Activated T-helper 1 cell treated with anti-CD3 and anti-CD28 coated beads, Interleukin-2, amount 50 U/mL, for 16 hours (primary cell): ENCODE measurements around the gene ATG9B.

Experiments
- DNase-seq, 2 donors: peaks; one replicate each; pipeline ENCODE4 v3.0.0-alpha.2; 2020; ENCODE audit warnings: low read depth in 1 of 2, low spot score in 1 of 2

Gene ATG9B

GRCh38 chr7:151024435-151025056, at the start of gene ATG9B:
Gene ATG9B, minus strand, starts transcription at chr7:151024494. Its CDS starts 71 bp downstream, at chr7:151024423.
- no peak for DNase-seq

- no peak for DNase-seq
Measured at GRCh38 chr7:151073990-151074389, 49.7 kb upstream of the ATG9B start.

GRCh38 chr7:151071032-151071866, 47.0 kb upstream of the ATG9B start:
- no peak for DNase-seq

GRCh38 chr7:151070574-151070960, 46.3 kb upstream of the ATG9B start:
- DNase-seq: no peak

- DNase-seq: no peak
Measured at GRCh38 chr7:151069841-151070573, 45.7 kb upstream of the ATG9B start.

GRCh38 chr7:151068069-151068773, 43.9 kb upstream of the ATG9B start:
- no peak for DNase-seq

- no peak for DNase-seq
Measured at GRCh38 chr7:151066273-151066974, 42.1 kb upstream of the ATG9B start.

GRCh38 chr7:151065516-151065915, 41.2 kb upstream of the ATG9B start:
- DNase-seq: no peak

- no peak for DNase-seq
Measured at GRCh38 chr7:151064993-151065392, 40.7 kb upstream of the ATG9B start.

GRCh38 chr7:151064454-151064853, 40.2 kb upstream of the ATG9B start:
- DNase-seq: no peak

- no peak for DNase-seq
Measured at GRCh38 chr7:151063212-151063561, 38.9 kb upstream of the ATG9B start.

- DNase-seq: no peak
Measured at GRCh38 chr7:151062399-151063211, 38.3 kb upstream of the ATG9B start.

- no peak for DNase-seq
Measured at GRCh38 chr7:151062111-151062398, 37.8 kb upstream of the ATG9B start.

GRCh38 chr7:151061213-151062110, 37.2 kb upstream of the ATG9B start:
- DNase-seq: no peak

GRCh38 chr7:151060416-151061212, 36.3 kb upstream of the ATG9B start:
- no peak for DNase-seq

GRCh38 chr7:151060113-151060415, 35.8 kb upstream of the ATG9B start:
- DNase-seq: no peak

- DNase-seq: peak; percentile 42 to 67
Measured at GRCh38 chr7:151059367-151060112, 35.2 kb upstream of the ATG9B start, which contains the start of gene SLC4A2. Gene SLC4A2, plus strand, starts transcription at chr7:151059589. Its CDS starts 2,399 bp downstream, at chr7:151061988.
